Activated B cell treated with CpG ODN at 0.5 μM for 24 hours (primary cell): Measurements from ENCODE around the gene UTS2R. TPM values are rescaled to one million over a fixed set of nuclear protein-coding genes. Genes with fewer than 3 reads are reported as not detected.

Experiments used
- ATAC-seq: fragments of 200-7000 bp; cut with Tn5 transposase; one replicate; pipeline ENCODE4 v1.10.0; 2021; ENCODE audit warnings: low read depth, mild to moderate bottlenecking, moderate library complexity
- CTCF ChIA-PET: fragments of 350-600 bp; sonication (Branson Sonifier 250); formaldehyde crosslinking; loops from one replicate; lab custom pipeline; 2021; ENCODE audit warnings: antibody characterized with exemption; lab: Charles Lee
- POLR2A ChIA-PET: fragments of 350-600 bp; sonication (Branson Sonifier 250); formaldehyde crosslinking; loops from one replicate; lab custom pipeline; 2021; ENCODE audit warnings: antibody characterized with exemption; lab: Charles Lee
- DNase-seq: peaks from one replicate; pipeline ENCODE4 v3.0.0; 2022
- H3K27ac Mint-ChIP-seq: one replicate; pipeline ENCODE4 v1.8.0; 2020; ENCODE audit warnings: mixed read lengths
- H3K27me3 Mint-ChIP-seq: one replicate; pipeline ENCODE4 v1.8.0; 2021; ENCODE audit warnings: mixed read lengths
- H3K36me3 Mint-ChIP-seq: one replicate; pipeline ENCODE4 v1.8.0; 2021; ENCODE audit warnings: low read depth, mixed read lengths
- H3K4me1 Mint-ChIP-seq: one replicate; pipeline ENCODE4 v1.8.0; 2021; ENCODE audit warnings: mixed read lengths
- H3K4me3 Mint-ChIP-seq: one replicate; pipeline ENCODE4 v1.8.0; 2020; ENCODE audit warnings: mild to moderate bottlenecking, mixed read lengths
- H3K9me3 Mint-ChIP-seq: one replicate; pipeline ENCODE4 v1.8.0; 2020; ENCODE audit warnings: mixed read lengths
- CTCF ChIP-seq: fragments of 200-600 bp; IDR thresholded peaks from one replicate; pipeline ENCODE4 v1.8.0; 2022; ENCODE audit warnings: antibody characterized with exemption, mild to moderate bottlenecking
- intact Hi-C: fragments of 100-400 bp; cut with micrococcal nuclease; formaldehyde crosslinking; loops from one replicate; pipeline ENCODE4 v1.15.1; 2024
- total RNA-seq: library from RNA; stranded (reverse); gene quantifications from 2 replicates; pipeline ENCODE4 v1.2.3, GENCODE V29; 2022

Gene UTS2R
- total RNA-seq, 1 donor from 2014 or later = not detected

- no peak overlapping the region for H3K27ac Mint-ChIP-seq
- POLR2A ChIA-PET = no interaction called here
- CTCF ChIA-PET = interaction anchor here (0.6 kb wide), 1 partner anchor 111 kb away, joined by 3 read pairs; no protein-coding TSS in a partner anchor
- no peak for ATAC-seq
- peaks cover 15% of the 10 kb centered on the region for H3K27me3 Mint-ChIP-seq
- H3K4me3 Mint-ChIP-seq = no peak overlapping the region
- intact Hi-C loops = no loop called here
- no peak for DNase-seq
- no peaks in the 10 kb centered on the region for H3K9me3 Mint-ChIP-seq
- no peaks in the 10 kb centered on the region for H3K36me3 Mint-ChIP-seq
- TF ChIP-seq CTCF = no peak
- H3K4me1 Mint-ChIP-seq = no peaks in the 10 kb centered on the region
These were observed 12.6 kb downstream of the UTS2R start for GRCh38 chr17:82384051-82384729.

- no peak for TF ChIP-seq CTCF
- intact Hi-C loops = no loop called here
- CTCF ChIA-PET = interaction anchor here (0.6 kb wide), 1 partner anchor 110 kb away, joined by 3 read pairs; no protein-coding TSS in a partner anchor
- Mint-ChIP-seq H3K27me3 (peaks cover 13% of the 10 kb centered on the region), H3K9me3 (no peaks in the 10 kb centered on the region), H3K36me3 (peaks cover under 1% of the 10 kb centered on the region), H3K4me1 (no peaks in the 10 kb centered on the region), H3K4me3 (no peak overlapping the region), H3K27ac (no peak overlapping the region)
- ATAC-seq (no peak), DNase-seq (no peak)
- POLR2A ChIA-PET = no interaction called here
These were observed 13.3 kb downstream of the UTS2R start for GRCh38 chr17:82384730-82385481.

- intact Hi-C loops = no loop called here
- TF ChIP-seq CTCF = no peak
- DNase-seq (no peak), ATAC-seq (no peak)
- Mint-ChIP-seq H3K36me3 (peaks cover 3% of the 10 kb centered on the region), H3K27ac (no peak overlapping the region), H3K27me3 (peaks cover 9% of the 10 kb centered on the region), H3K4me3 (no peak overlapping the region), H3K4me1 (no peaks in the 10 kb centered on the region), H3K9me3 (no peaks in the 10 kb centered on the region)
- CTCF ChIA-PET = no interaction called here
- POLR2A ChIA-PET = no interaction called here
These were observed 14.1 kb downstream of the UTS2R start for GRCh38 chr17:82385559-82386254.

GRCh38 chr17:82386255-82386831 is 14.8 kb downstream of the UTS2R start:
- CTCF ChIA-PET = no interaction called here
- Mint-ChIP-seq H3K27me3 (peaks cover 6% of the 10 kb centered on the region), H3K36me3 (peaks cover 3% of the 10 kb centered on the region), H3K27ac (no peak overlapping the region), H3K4me1 (no peaks in the 10 kb centered on the region), H3K9me3 (no peaks in the 10 kb centered on the region), H3K4me3 (no peak overlapping the region)
- intact Hi-C loops = no loop called here
- TF ChIP-seq CTCF = no peak
- DNase-seq (no peak), ATAC-seq (no peak)
- POLR2A ChIA-PET = no interaction called here
